HepG2 (cell line): ENCODE measurements around the gene IPCEF1. TPM values are rescaled to one million over a fixed set of nuclear protein-coding genes. Genes with fewer than 3 reads are reported as not detected.
A peak's percentile ranks its signal among the peaks of the same experiment; 100 is the strongest.
"Not testable (repeated sequence)": the region's sequence is repeated elsewhere in the genome, so short reads cannot be mapped to it uniquely, and the experiment has no call there.

Experiments
- ATAC-seq: fragments of 200-7000 bp; cut with Tn5 transposase; 3 replicates; pipeline ENCODE4 v1.9.1; 2020; ENCODE audit warnings: mild to moderate bottlenecking, moderate library complexity
- BruUV-seq: library from RNA; stranded (reverse); fragments of 400-500 nt; replicated peaks from 2 replicates; lab custom pipeline; 2021; lab: Mats Ljungman, UMichigan
- CTCF ChIA-PET: fragments of 300-600 bp; formaldehyde crosslinking; extraction: SDS; loops from one replicate; lab custom pipeline; 2021; ENCODE audit warnings: low total read pairs, inconsistent platforms, low intra/inter-chr PET ratio; lab: Yijun Ruan, JAX
- POLR2A ChIA-PET: fragments of 350-600 bp; sonication (Branson Sonifier 250); formaldehyde crosslinking; loops from one replicate; lab custom pipeline; 2020; ENCODE audit warnings: antibody characterized with exemption, inconsistent platforms; lab: Yijun Ruan, JAX
- DNase-seq: peaks from one replicate; pipeline ENCODE4 v3.0.0-alpha.2; 2015; ENCODE audit warnings: low spot score
- FAIRE-seq: peaks from 3 replicates; lab custom pipeline; 2011; peaks lifted over from hg19 to GRCh38; lab: Jason Lieb, UNC
- H2AFZ ChIP-seq: one replicate; pipeline ENCODE4 v1.6.1; 2011; ENCODE audit warnings: low read length, inconsistent platforms
- H3K27ac ChIP-seq: fragments of 300-600 bp; 3 replicates; pipeline ENCODE4 v1.8.0; 2011; ENCODE audit warnings: mixed run types, mild to moderate bottlenecking, mixed read lengths, low read length, inconsistent platforms; ENCODE audit not compliant: insufficient read depth; ENCODE audit errors: extremely low read length
- H3K27me3 ChIP-seq, 2 experiments: fragments of 200-600 bp in 1 of 2; 2 replicates in 1 of 2; 3 replicates in 1 of 2; pipeline versions ENCODE4 v1.6.0 to v1.8.0; 2011; ENCODE audit warnings: low read length in 2 of 2, mild to moderate bottlenecking in 2 of 2, moderate library complexity in 2 of 2, inconsistent platforms in 1 of 2; ENCODE audit not compliant: insufficient read depth in 2 of 2, control insufficient read depth in 1 of 2
- H3K36me3 ChIP-seq, 2 experiments: fragments of 200-600 bp in 1 of 2; replicated peaks in 1 of 2; 2 replicates in 1 of 2; 3 replicates in 1 of 2; pipeline versions ENCODE4 v1.5.1 to v1.8.0; 2011; ENCODE audit warnings: low read length in 2 of 2, inconsistent platforms in 1 of 2; ENCODE audit not compliant: insufficient read depth in 2 of 2, control insufficient read depth in 1 of 2
- H3K4me1 ChIP-seq: 2 replicates; pipeline ENCODE4 v1.5.1; 2012; ENCODE audit warnings: low read length, inconsistent platforms; ENCODE audit not compliant: insufficient read depth
- H3K4me2 ChIP-seq: 2 replicates; pipeline ENCODE4 v1.6.0; 2011; ENCODE audit warnings: low read depth, low read length, inconsistent platforms
- H3K4me3 ChIP-seq, 3 experiments: fragments of 200-600 bp in 1 of 3; sonication (generic), shearing (Covaris generic) in 1 of 3; replicated peaks in 1 of 3; 2 replicates each; pipeline ENCODE4 v1.5.1; 2011 to 2016; ENCODE audit warnings: low read length in 3 of 3, inconsistent platforms in 2 of 3, low read depth in 2 of 3, mild to moderate bottlenecking in 2 of 3, control low read depth in 1 of 3, mixed read lengths in 1 of 3; ENCODE audit not compliant: insufficient read depth in 1 of 3
- H3K79me2 ChIP-seq: one replicate; pipeline ENCODE4 v1.6.1; 2011; ENCODE audit warnings: low read length, inconsistent platforms; ENCODE audit not compliant: insufficient read depth
- H3K9ac ChIP-seq: 2 replicates; pipeline ENCODE4 v1.6.0; 2011; ENCODE audit warnings: mild to moderate bottlenecking, low read depth, low read length, inconsistent platforms; ENCODE audit not compliant: insufficient read depth
- H3K9me3 ChIP-seq: 2 replicates; pipeline ENCODE4 v1.5.1; 2012; ENCODE audit warnings: mild to moderate bottlenecking, low read length
- H4K20me1 ChIP-seq: 2 replicates; pipeline ENCODE4 v1.6.0; 2011; ENCODE audit warnings: inconsistent platforms, mild to moderate bottlenecking, low read length, moderate library complexity; ENCODE audit not compliant: insufficient read depth
- FOSL2 ChIP-seq: sonication (generic); formaldehyde crosslinking; IDR thresholded peaks from 2 replicates; pipeline ENCODE4 v1.4.0; 2020; ENCODE audit warnings: missing genetic modification reagents
- ZNF292 ChIP-seq: sonication (generic); formaldehyde crosslinking; IDR thresholded peaks from 2 replicates; pipeline ENCODE4 v1.8.1; 2022; ENCODE audit warnings: mild to moderate bottlenecking, low read depth, missing genetic modification reagents, borderline replicate concordance
- WGBS: methylation state at CpG from one replicate; pipeline ENCODE4 v1.1.6; 2017; ENCODE audit warnings: low lambda C conversion rate; 5-methylcytosine and 5-hydroxymethylcytosine counted together
- in situ Hi-C: cut with HindIII; loops from 2 replicates; pipeline ENCODE4 v1.10.0; 2017; ENCODE audit warnings: low pct_unique_long_range_greater_than_20kb; ENCODE audit not compliant: extremely low pct_ligation_motif_present
- intact Hi-C: fragments of 100-400 bp; cut with micrococcal nuclease; formaldehyde crosslinking; loops from one replicate; pipeline ENCODE4 v1.10.0; 2022; ENCODE audit not compliant: unreplicated experiment
- polyA plus RNA-seq, 8 experiments: library from polyadenylated mRNA; depleted of rRNA in 3 of 8; stranded (reverse) in 7 of 8; unstranded in 1 of 8; fragments of >200 nt; fragmentation: Illumina TruSeq in 4 of 8; extraction: Trizol in 4 of 8; gene quantifications; 2 replicates each; pipeline versions ENCODE4 v1.2.1 to v1.2.3, GENCODE V29; 2011 to 2016; ENCODE audit warnings: low read depth in 4 of 8, missing spikeins in 1 of 8, mixed read lengths in 1 of 8; ENCODE audit not compliant: insufficient read depth in 1 of 8
- total RNA-seq, 5 experiments: library from RNA; depleted of rRNA; stranded (reverse); fragments of >200 nt; fragmentation: Illumina TruSeq; extraction: Trizol; gene quantifications; 2 replicates each; pipeline ENCODE4 v1.2.3, GENCODE V29; 2016; ENCODE audit warnings: low read depth in 1 of 5

IPCEF1 gene
- total and polyA plus RNA-seq, 2 of the 13 experiments (the other 11 are each of a cell fraction or from before 2014, with no cell fraction given), result 0.03 TPM; not detected in 1

- ChIA-PET CTCF (no interaction called here), POLR2A (no interaction called here)
- TF ChIP-seq ZNF292 (CRISPR knock-in tag), result no peak
- Histone ChIP-seq H3K79me2 (no peaks in the 10 kb centered on the region), H3K4me3 (no peak overlapping the region), H3K4me2 (no peak overlapping the region), H3K4me1 (no peaks in the 10 kb centered on the region), H2AFZ (no peak overlapping the region), H3K27ac (no peak overlapping the region), H4K20me1 (no peaks in the 10 kb centered on the region), H3K36me3 (no peaks in the 10 kb centered on the region), H3K9ac (no peak overlapping the region), H3K27me3 (no peaks in the 10 kb centered on the region; a peak in 1 of 5 replicates), H3K9me3 (no peaks in the 10 kb centered on the region)
- WGBS, result 3% methylated on average over 1 of the region's 1 CpG
- no TSS peak for BruUV-seq
- FAIRE-seq (no peak), DNase-seq (no peak), ATAC-seq (no peak)
- in situ Hi-C loops, result no loop called here
- intact Hi-C loops, result no loop called here
Observed at GRCh38 chr6:154304191-154304590, 52.4 kb downstream of the IPCEF1 start.

GRCh38 chr6:154303642-154304041, 53.0 kb downstream of the IPCEF1 start:
- H3K36me3 ChIP-seq, H3K4me3 ChIP-seq, H2AFZ ChIP-seq, in situ Hi-C loops, H3K4me1 ChIP-seq, H4K20me1 ChIP-seq, ATAC-seq, intact Hi-C loops, FAIRE-seq, BruUV-seq, POLR2A ChIA-PET, H3K27ac ChIP-seq, H3K9me3 ChIP-seq, DNase-seq, H3K27me3 ChIP-seq, H3K79me2 ChIP-seq, H3K9ac ChIP-seq, H3K4me2 ChIP-seq, CTCF ChIA-PET: not testable (repeated sequence)
- 0 out of 2 replicates have a peak, but pooled peaks have one; percentile 11 for TF ChIP-seq FOSL2 (CRISPR knock-in tag)
- 5% methylated on average over 4 of the region's 4 CpGs for WGBS
